Hepatocyte (in vitro differentiated cells): Measurements from ENCODE around the gene EMX1. TPM values are rescaled to one million over a fixed set of nuclear protein-coding genes. Genes with fewer than 3 reads are reported as not detected.
A peak's percentile ranks its signal among the peaks of the same experiment; 100 is the strongest.

Experiments
- DNase-seq: peaks from one replicate; pipeline ENCODE4 v3.0.0-alpha.2; 2016; ENCODE audit warnings: low spot score
- H2AFZ ChIP-seq: fragments of 200-600 bp; sonication (generic); 2 replicates; pipeline ENCODE4 v1.6.0; 2016; ENCODE audit warnings: antibody characterized with exemption, mild to moderate bottlenecking
- H3K27ac ChIP-seq: fragments of 200-600 bp; sonication (generic); 2 replicates; pipeline ENCODE4 v1.5.1; 2016; ENCODE audit warnings: mild to moderate bottlenecking
- H3K27me3 ChIP-seq: fragments of 200-600 bp; sonication (generic); 2 replicates; pipeline ENCODE4 v1.6.1; 2016
- H3K36me3 ChIP-seq: fragments of 200-600 bp; sonication (generic); replicated peaks from 2 replicates; pipeline ENCODE4 v1.5.1; 2016; ENCODE audit warnings: low read depth; ENCODE audit not compliant: insufficient read depth
- H3K4me1 ChIP-seq: fragments of 200-600 bp; sonication (generic); 2 replicates; pipeline ENCODE4 v1.5.1; 2016; ENCODE audit warnings: mild to moderate bottlenecking, moderate library complexity; ENCODE audit not compliant: insufficient read depth
- H3K4me2 ChIP-seq: fragments of 200-600 bp; sonication (generic); 2 replicates; pipeline ENCODE4 v1.6.0; 2016
- H3K4me3 ChIP-seq: fragments of 200-600 bp; sonication (generic); 2 replicates; pipeline ENCODE4 v1.5.1; 2016; ENCODE audit warnings: mild to moderate bottlenecking
- H3K79me2 ChIP-seq: fragments of 200-600 bp; sonication (generic); 2 replicates; pipeline ENCODE4 v1.6.0; 2017; ENCODE audit warnings: mild to moderate bottlenecking
- H3K9me2 ChIP-seq: fragments of 200-600 bp; sonication (generic); replicated peaks from 2 replicates; pipeline ENCODE4 v1.6.0; 2017; ENCODE audit warnings: mild to moderate bottlenecking; ENCODE audit not compliant: insufficient read depth
- H3K9me3 ChIP-seq: fragments of 200-600 bp; sonication (generic); 2 replicates; pipeline ENCODE4 v1.5.1; 2016; ENCODE audit warnings: low read depth, mild to moderate bottlenecking
- H4K20me1 ChIP-seq: fragments of 200-600 bp; sonication (generic); 2 replicates; pipeline ENCODE4 v1.6.0; 2016; ENCODE audit warnings: mild to moderate bottlenecking; ENCODE audit not compliant: insufficient read depth, poor library complexity, severe bottlenecking
- EZH2 ChIP-seq: fragments of 200-600 bp; sonication (generic); IDR thresholded peaks from 2 replicates; pipeline ENCODE4 v1.6.1; 2016; ENCODE audit warnings: antibody characterized with exemption, mild to moderate bottlenecking, borderline replicate concordance
- EZH2phosphoT487 ChIP-seq: fragments of 200-600 bp; sonication (generic); IDR thresholded peaks from one replicate; pipeline ENCODE4 v1.6.1; 2018; ENCODE audit warnings: antibody characterized with exemption, mild to moderate bottlenecking, low read depth, moderate library complexity; ENCODE audit not compliant: unreplicated experiment, severe bottlenecking
- WGBS: methylation state at CpG from one replicate; pipeline ENCODE4 v1.1.6; 2016; ENCODE audit warnings: low lambda C conversion rate; ENCODE audit errors: missing lambda C conversion rate; 5-methylcytosine and 5-hydroxymethylcytosine counted together
- polyA plus RNA-seq: library from polyadenylated mRNA; unstranded; fragments of >200 nt; fragmentation: Nextera tagmentation; extraction: Ambion mirVana; gene quantifications from 2 replicates; pipeline ENCODE4 v1.2.1, GENCODE V29; 2016
- total RNA-seq: library from RNA; depleted of rRNA; stranded (reverse); fragments of >200 nt; gene quantifications from 2 replicates; pipeline ENCODE4 v1.2.3, GENCODE V29; 2014
- TF ChIP-seq, protein P1 (sequence below): fragments of 200-600 bp; sonication (generic); IDR thresholded peaks from 2 replicates; pipeline ENCODE4 v1.5.1; 2016; ENCODE audit warnings: antibody characterized with exemption, mild to moderate bottlenecking; ENCODE audit not compliant: poor library complexity

Gene EMX1
- total and polyA plus RNA-seq, 2 experiments from 2014 or later: 0.34 to 1.2 TPM

DNA sequence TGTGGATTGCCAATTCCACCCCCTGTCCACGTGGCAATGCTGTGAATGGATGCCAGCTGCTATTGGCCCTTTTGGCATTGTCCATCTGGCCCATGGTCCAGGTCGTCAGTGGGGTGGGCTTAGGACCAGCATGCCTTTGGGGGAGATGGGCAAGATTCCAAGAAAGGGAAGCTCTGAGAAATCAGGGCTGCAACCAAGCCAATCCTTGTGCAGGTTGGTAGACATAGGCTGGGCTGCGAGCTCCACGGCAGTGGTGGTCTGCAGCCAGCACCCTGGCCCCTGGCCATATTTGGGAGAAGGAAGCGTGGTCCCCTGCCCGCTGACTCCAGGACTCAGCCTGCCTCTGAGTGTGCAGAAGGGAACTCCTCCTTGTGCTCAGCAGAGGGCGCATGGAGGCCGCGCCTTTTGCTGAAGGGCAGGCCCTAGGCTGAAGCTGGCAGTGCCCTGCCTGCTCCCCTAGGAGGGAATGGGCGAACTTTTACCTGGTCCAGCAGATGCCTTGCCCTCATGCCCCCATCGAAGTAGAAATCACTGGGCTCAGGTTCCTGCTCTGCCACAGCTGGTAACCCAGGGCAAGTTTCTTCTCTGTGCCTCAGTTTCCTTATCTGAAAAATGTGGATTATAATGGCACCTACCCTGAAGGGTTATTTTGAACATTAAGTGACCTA, 24.7 kb upstream of the EMX1 start:
- no peak overlapping the region for H3K27ac ChIP-seq
- peaks cover 6% of the 10 kb centered on the region for H3K27me3 ChIP-seq
- no peaks in the 10 kb centered on the region for H3K79me2 ChIP-seq
- H3K4me2 ChIP-seq: no peak overlapping the region
- no peaks in the 10 kb centered on the region for H3K9me3 ChIP-seq
- TF ChIP-seq EZH2: no peak
- no peak for TF ChIP-seq EZH2phosphoT487
- TF ChIP-seq, protein P1, sequence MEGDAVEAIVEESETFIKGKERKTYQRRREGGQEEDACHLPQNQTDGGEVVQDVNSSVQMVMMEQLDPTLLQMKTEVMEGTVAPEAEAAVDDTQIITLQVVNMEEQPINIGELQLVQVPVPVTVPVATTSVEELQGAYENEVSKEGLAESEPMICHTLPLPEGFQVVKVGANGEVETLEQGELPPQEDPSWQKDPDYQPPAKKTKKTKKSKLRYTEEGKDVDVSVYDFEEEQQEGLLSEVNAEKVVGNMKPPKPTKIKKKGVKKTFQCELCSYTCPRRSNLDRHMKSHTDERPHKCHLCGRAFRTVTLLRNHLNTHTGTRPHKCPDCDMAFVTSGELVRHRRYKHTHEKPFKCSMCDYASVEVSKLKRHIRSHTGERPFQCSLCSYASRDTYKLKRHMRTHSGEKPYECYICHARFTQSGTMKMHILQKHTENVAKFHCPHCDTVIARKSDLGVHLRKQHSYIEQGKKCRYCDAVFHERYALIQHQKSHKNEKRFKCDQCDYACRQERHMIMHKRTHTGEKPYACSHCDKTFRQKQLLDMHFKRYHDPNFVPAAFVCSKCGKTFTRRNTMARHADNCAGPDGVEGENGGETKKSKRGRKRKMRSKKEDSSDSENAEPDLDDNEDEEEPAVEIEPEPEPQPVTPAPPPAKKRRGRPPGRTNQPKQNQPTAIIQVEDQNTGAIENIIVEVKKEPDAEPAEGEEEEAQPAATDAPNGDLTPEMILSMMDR: peak; percentile 67
- 25% methylated on average over 11 of the region's 11 CpGs for WGBS
- H4K20me1 ChIP-seq: no peaks in the 10 kb centered on the region
- peaks cover 9% of the 10 kb centered on the region for H3K4me1 ChIP-seq
- no peak overlapping the region for H2AFZ ChIP-seq
- no peaks in the 10 kb centered on the region for H3K36me3 ChIP-seq
- no peaks in the 10 kb centered on the region for H3K9me2 ChIP-seq
- DNase-seq: peak; percentile 84
- no peak overlapping the region for H3K4me3 ChIP-seq

DNA sequence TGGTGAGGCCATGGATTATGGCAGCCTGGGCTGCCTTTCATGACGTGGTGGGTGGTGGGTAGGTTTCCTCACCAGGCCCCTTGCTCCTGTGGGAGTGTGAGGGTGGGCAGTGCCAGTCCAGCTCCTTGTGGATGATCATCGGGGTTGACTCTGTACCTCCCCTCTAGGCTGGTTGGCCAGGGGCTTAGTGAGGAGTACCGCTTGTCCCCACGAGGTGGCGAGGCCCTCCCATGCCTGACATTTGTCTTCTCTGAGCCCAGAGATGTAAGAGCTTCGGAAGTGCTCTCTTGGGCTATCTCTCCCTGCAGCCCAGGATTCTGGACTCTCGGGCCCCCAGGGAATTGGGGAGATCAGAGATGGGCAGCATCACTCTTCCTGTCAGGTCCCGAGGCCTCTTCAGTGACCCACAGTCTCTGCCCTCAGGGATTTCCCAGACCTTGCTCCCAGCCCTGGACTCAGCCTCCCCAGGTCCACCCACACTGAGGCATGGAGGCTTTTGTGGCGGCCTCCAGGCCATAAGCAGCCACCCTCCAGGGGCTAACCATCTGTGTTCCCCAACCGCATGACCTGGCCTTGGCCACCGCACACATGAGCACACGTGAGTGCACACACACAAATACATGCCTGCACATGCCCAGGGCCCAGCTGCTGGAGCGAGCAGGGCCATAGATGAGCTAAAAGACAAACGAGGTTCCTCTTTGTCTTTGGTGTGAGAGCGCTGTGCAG, 23.6 kb upstream of the EMX1 start:
- no peak overlapping the region for H3K4me3 ChIP-seq

DNA sequence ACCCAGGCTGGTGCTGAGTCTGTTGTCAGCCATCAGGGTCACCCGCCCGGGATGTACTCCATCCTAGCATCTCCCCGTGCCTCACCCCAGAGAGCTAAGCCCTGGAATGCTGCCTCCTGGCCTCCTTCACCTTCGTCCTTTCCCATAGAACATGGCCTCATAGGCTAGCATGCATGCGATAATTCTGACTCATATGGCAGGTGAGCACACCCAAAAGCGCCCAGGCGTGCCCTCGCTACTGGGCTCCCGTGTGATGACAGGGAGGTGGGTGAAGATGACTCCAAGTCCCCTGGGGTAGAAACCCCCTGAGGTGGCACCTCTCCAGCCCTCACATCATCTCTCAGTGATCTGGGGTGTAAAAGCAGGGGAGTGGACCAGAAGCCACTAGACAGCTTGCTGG, 22.8 kb upstream of the EMX1 start:
- H3K4me3 ChIP-seq: no peak overlapping the region
- no peak overlapping the region for H2AFZ ChIP-seq
- H3K9me3 ChIP-seq: no peaks in the 10 kb centered on the region
- TF ChIP-seq EZH2phosphoT487: no peak
- TF ChIP-seq EZH2: no peak
- TF ChIP-seq, protein P1: no peak
- no peak overlapping the region for H3K4me2 ChIP-seq
- no peaks in the 10 kb centered on the region for H3K36me3 ChIP-seq
- H4K20me1 ChIP-seq: no peaks in the 10 kb centered on the region
- no peaks in the 10 kb centered on the region for H3K79me2 ChIP-seq
- H3K4me1 ChIP-seq: no peaks in the 10 kb centered on the region
- WGBS: 94% methylated on average over 9 of the region's 9 CpGs
- no peaks in the 10 kb centered on the region for H3K9me2 ChIP-seq
- no peak for DNase-seq
- no peak overlapping the region for H3K27ac ChIP-seq
- H3K27me3 ChIP-seq: peaks cover 18% of the 10 kb centered on the region

More for the DNA sequence above, 23.6 kb upstream of the EMX1 start:
- H3K79me2 ChIP-seq: no peaks in the 10 kb centered on the region
- no peaks in the 10 kb centered on the region for H3K36me3 ChIP-seq
- no peak for TF ChIP-seq EZH2
- TF ChIP-seq, protein P1: peak; percentile 66
- no peak overlapping the region for H3K27ac ChIP-seq
- H3K27me3 ChIP-seq: peaks cover 10% of the 10 kb centered on the region
- 54% methylated on average over 15 of the region's 15 CpGs for WGBS
- H3K4me2 ChIP-seq: no peak overlapping the region
- peak; percentile 79 for DNase-seq
- H3K9me2 ChIP-seq: no peaks in the 10 kb centered on the region
- H3K9me3 ChIP-seq: no peaks in the 10 kb centered on the region
- H2AFZ ChIP-seq: no peak overlapping the region
- peaks cover 1% of the 10 kb centered on the region for H3K4me1 ChIP-seq
- H4K20me1 ChIP-seq: no peaks in the 10 kb centered on the region
